ENCODE results near the gene ZNF443. TPM values are rescaled to one million over a fixed set of nuclear protein-coding genes. Genes with fewer than 3 reads are reported as not detected.
"Not testable (repeated sequence)": the region's sequence is repeated elsewhere in the genome, so short reads cannot be mapped to it uniquely, and the experiment has no call there.

Gene ZNF443
- total RNA-seq, 4 donors from 2014 or later = 2.9 to 7.6 (median 5.0) TPM

DNA sequence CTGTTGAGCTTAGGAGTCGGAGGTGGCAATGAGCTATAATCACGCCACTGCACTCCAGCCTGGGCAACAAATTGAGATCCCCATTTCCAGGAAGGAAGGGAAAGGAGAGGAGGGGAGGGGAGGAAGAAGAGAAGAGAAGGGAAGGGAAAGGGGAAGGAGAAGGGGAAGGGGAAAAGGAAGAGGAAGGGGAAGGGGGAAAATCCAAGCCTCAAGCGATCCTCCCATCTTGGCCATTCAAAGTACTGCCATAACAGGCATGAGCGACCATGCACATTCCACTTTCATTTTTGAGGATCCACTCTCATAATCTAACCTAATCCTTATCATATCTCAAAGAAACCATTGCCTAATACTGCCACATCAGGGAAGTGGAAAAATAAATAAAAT, 14.9 kb downstream of the ZNF443 start:
- Histone ChIP-seq H3K27ac (no peak overlapping the region), H3K9me3 (peaks cover 5% of the 10 kb centered on the region), H3K36me3 (peaks cover 12% of the 10 kb centered on the region), H3K4me3 (no peak overlapping the region), H3K4me1 (no peaks in the 10 kb centered on the region), H3K27me3 (no peaks in the 10 kb centered on the region)
- DNase-seq (ENCODE audit: low spot score in 2 of 2) = no peak
- 96% methylated on average over 4 of the region's 4 CpGs for WGBS
- TF ChIP-seq, protein P1, sequence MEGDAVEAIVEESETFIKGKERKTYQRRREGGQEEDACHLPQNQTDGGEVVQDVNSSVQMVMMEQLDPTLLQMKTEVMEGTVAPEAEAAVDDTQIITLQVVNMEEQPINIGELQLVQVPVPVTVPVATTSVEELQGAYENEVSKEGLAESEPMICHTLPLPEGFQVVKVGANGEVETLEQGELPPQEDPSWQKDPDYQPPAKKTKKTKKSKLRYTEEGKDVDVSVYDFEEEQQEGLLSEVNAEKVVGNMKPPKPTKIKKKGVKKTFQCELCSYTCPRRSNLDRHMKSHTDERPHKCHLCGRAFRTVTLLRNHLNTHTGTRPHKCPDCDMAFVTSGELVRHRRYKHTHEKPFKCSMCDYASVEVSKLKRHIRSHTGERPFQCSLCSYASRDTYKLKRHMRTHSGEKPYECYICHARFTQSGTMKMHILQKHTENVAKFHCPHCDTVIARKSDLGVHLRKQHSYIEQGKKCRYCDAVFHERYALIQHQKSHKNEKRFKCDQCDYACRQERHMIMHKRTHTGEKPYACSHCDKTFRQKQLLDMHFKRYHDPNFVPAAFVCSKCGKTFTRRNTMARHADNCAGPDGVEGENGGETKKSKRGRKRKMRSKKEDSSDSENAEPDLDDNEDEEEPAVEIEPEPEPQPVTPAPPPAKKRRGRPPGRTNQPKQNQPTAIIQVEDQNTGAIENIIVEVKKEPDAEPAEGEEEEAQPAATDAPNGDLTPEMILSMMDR (IDR thresholded peaks at IDR 0.05) = no peak
- TF ChIP-seq POLR2A (IDR thresholded peaks at IDR 0.05) = no peak
- no peak for TF ChIP-seq POLR2AphosphoS5 (IDR thresholded peaks at IDR 0.05)
- TF ChIP-seq EP300 (IDR thresholded peaks at IDR 0.05) = no peak

DNA sequence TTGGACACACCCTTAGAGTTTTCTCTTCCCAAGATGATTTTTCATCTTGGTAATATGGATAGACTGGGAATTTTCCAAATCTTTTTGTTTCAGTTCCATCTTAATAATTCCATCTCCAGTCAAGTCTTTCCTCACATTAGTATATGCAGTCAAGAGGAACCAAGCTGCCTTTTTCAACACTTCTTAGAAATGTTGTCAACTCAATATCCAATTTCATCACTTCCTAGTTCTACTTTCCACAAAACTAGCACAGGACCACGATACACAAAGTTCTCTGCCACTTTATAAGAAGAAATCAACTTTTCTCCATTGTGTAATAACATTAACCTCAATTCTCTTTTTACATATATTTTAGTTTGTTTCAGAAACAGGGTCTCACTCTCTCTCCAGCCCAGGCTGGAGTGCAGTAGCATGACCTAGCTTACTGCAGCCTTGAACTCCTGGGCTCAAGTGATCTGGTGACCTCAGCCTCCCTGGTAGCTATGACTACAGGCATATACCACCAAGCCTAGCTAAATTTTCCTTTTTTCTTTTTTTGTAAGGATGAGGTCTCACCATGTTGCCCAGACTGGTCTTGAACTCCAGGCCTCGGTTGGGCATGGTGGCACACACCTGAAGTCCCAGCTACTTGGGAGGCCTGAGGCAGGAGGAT, 15.5 kb downstream of the ZNF443 start:
- no peak overlapping the region for H3K4me3 ChIP-seq
- no peaks in the 10 kb centered on the region for H3K4me1 ChIP-seq
- DNase-seq (ENCODE audit: low spot score in 2 of 2) = no peak
- TF ChIP-seq POLR2AphosphoS5 (IDR thresholded peaks at IDR 0.05) (no peak), EP300 (IDR thresholded peaks at IDR 0.05) (no peak), POLR2A (IDR thresholded peaks at IDR 0.05) (no peak)
- TF ChIP-seq, protein P1 (IDR thresholded peaks at IDR 0.05) = no peak
- 89% methylated on average over 2 of the region's 2 CpGs for WGBS
- H3K36me3 ChIP-seq = peaks cover 7% of the 10 kb centered on the region
- H3K27me3 ChIP-seq = no peaks in the 10 kb centered on the region
- peaks cover under 1% of the 10 kb centered on the region for H3K9me3 ChIP-seq
- no peak overlapping the region for H3K27ac ChIP-seq

GRCh38 chr19:12417273-12417672, 23.5 kb downstream of the ZNF443 start:
- DNase-seq (ENCODE audit: low spot score in 2 of 2); H3K27ac ChIP-seq; H3K9me3 ChIP-seq; H3K4me1 ChIP-seq; H3K27me3 ChIP-seq; H3K36me3 ChIP-seq; H3K4me3 ChIP-seq: not testable (repeated sequence)
- 89% methylated on average over 5 of the region's 5 CpGs for whole genome bisulfite sequencing

- no peak for DNase-seq (ENCODE audit: low spot score in 2 of 2)
- Histone ChIP-seq H3K27ac (no peak overlapping the region), H3K27me3 (no peaks in the 10 kb centered on the region), H3K4me3 (no peak overlapping the region), H3K4me1 (no peaks in the 10 kb centered on the region), H3K9me3 (no peaks in the 10 kb centered on the region), H3K36me3 (no peaks in the 10 kb centered on the region)
- TF ChIP-seq EP300 (IDR thresholded peaks at IDR 0.05) = no peak
- TF ChIP-seq POLR2A (IDR thresholded peaks at IDR 0.05) = no peak
- TF ChIP-seq, protein P1 (IDR thresholded peaks at IDR 0.05) = no peak
- TF ChIP-seq POLR2AphosphoS5 (IDR thresholded peaks at IDR 0.05) = no peak
- WGBS = 94% methylated on average over 2 of the region's 2 CpGs
Observed at GRCh38 chr19:12411893-12412292, 28.9 kb downstream of the ZNF443 start.

DNA sequence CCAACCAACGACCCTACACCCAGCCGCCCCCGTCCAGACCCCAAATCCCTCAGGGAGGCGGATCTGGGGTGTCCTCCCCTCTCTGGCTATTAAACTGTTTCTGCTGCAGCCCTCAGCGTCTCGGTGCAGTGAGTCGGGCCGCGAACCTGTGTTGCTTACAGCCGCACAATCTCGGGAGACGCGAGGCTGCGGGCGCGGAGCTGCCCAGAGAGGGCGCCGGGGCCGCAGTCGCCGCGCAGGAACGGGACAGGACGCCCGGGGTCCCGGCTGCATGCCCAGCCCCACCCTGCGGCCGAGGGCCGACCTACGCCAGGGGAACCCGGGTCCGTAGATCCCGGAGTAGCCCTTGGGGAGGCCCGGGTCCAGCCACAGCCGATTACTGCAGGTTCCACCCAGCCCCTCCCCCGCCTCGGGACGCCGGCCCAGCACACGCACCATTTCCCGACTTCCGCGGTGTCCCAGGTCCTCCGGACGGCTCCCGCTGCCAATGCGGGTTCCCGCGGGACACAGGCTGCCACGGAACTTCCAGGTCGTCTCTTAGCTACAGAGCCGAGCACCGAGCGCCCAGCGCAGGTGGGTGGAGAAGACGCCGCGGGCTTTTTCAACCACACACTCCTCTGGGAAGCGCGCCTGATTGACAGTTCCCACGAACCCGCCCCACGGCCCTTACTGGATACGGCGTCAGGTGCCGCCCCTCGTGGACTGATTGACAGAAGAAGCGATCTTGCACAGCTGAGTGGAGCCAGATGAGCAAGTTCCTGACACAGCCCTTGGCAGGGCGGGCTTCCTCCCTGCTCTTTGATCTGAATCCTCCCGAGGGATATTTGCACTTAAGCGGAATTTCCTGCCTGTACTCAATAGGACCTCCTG, 40.0 kb downstream of the ZNF443 start, which contains the start of gene ZNF799:
Gene ZNF799 (minus strand): TSS at position 639 of the 870 bp plus-strand sequence. CDS start 201 bp downstream, at position 438.
- Histone ChIP-seq H3K36me3 (no peaks in the 10 kb centered on the region), H3K4me1 (peaks cover 9% of the 10 kb centered on the region), H3K9me3 (no peaks in the 10 kb centered on the region), H3K4me3 (peak within 1 kb of the TSS; percentile 92), H3K27ac (peak within 1 kb of the TSS; percentile 86), H3K27me3 (no peaks in the 10 kb centered on the region)
- peak; percentile 98 to 99 for DNase-seq (ENCODE audit: low spot score in 2 of 2)
- 0% methylated on average over 28 of the region's 71 CpGs for WGBS
- TF ChIP-seq POLR2AphosphoS5 (IDR thresholded peaks at IDR 0.05) (no peak), EP300 (IDR thresholded peaks at IDR 0.05) (no peak)
- TF ChIP-seq, protein P1 (IDR thresholded peaks at IDR 0.05) = peak in 1 of 2 donors; percentile 6

DNA sequence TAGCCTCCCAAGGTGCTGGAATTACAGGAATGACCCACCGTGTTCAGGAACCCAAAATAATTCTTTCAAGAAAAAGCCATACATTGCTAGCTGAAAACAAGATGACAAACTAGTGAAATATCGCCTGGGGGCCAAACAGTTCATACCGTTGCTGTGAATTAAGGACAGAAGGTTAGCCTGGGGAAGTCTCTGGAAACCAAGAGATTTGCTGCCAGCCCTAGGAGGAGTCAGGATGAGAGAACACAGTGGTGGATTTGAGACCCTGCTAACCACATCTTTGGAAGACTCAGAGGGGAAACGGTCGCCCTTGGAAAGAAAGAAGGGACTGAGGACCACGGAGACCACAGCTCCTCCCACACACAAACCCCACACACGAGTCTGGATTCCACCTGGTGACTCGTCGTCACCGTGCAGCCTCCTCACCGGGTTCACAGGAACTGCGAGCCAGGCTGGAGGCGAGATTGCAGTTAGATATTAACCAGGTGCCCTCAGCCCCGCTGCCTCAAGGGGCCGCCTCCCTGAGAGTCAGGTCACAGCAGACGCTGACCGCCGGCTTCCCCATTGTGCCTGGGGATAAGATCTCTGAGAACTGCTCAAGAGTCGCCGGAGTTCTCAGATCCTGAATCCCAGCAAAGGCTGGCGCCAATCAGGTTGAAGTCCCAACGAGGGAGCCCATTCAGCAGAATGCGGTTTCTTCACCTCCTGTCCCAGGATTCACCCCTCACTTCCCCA, 40.8 kb downstream of the ZNF443 start:
- not testable (repeated sequence) for H3K9me3 ChIP-seq; H3K4me1 ChIP-seq; DNase-seq (ENCODE audit: low spot score in 2 of 2); H3K27me3 ChIP-seq; H3K36me3 ChIP-seq
- peak overlapping the region; percentile 92 for H3K4me3 ChIP-seq
- H3K27ac ChIP-seq = peak overlapping the region; percentile 86
- WGBS = 3% methylated on average over 12 of the region's 23 CpGs

DNA sequence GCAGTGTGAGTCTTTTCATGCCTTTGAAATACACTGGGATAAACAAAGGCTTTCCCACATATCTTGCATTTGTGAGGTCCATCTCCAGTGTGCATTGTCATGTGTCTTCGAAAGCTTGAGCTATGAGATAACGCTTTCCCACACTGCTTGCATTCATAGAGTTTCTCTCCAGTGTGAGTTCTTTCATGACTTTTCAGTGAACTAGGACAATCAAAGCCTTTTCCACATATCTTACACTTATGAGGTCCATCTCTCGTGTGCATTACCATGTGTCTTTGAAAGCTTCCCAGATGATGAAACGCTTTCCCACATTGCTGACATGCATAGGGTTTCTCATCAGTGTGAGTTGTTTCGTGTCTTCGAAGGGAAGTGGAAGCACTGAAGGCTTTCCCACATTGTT, 49.7 kb downstream of the ZNF443 start:
- DNase-seq (ENCODE audit: low spot score in 2 of 2); H3K27ac ChIP-seq; H3K27me3 ChIP-seq; H3K4me1 ChIP-seq; H3K9me3 ChIP-seq; H3K4me3 ChIP-seq: not testable (repeated sequence)
- WGBS = 96% methylated on average over 6 of the region's 6 CpGs
- peaks cover 41% of the 10 kb centered on the region for H3K36me3 ChIP-seq

DNA sequence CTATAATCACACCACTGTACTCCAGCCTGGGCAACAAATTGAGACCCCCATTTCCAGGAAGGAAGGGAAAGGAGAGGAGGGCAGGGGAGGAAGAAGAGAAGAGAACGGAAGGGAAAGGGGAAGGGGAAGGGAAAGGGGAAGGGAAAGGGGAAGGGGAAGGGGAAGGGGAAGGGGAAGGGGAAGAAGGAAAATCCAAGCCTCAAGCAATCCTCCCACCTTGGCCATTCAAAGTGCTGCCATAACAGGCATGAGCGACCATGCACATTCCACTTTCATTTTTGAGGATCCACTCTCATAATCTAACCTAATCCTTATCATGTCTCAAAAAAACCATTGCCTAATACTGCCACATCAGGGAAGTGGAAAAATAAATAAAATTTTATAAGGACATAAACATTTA, 54.5 kb downstream of the ZNF443 start:
- DNase-seq (ENCODE audit: low spot score in 2 of 2); H3K27ac ChIP-seq; H3K4me3 ChIP-seq; H3K9me3 ChIP-seq; H3K4me1 ChIP-seq; H3K27me3 ChIP-seq: not testable (repeated sequence)
- peaks cover 51% of the 10 kb centered on the region for H3K36me3 ChIP-seq
- WGBS = 85% methylated on average over 2 of the region's 2 CpGs
